Pons (tissue), 1 donor: ENCODE results near the gene IFITM1.
"Not testable (repeated sequence)": the region's sequence is repeated elsewhere in the genome, so short reads cannot be mapped to it uniquely, and the experiment has no call there.

Experiments used
- DNase-seq: peaks from one replicate; pipeline ENCODE4 v3.0.0-alpha.2; 2016; ENCODE audit warnings: low spot score

The IFITM1 gene

GRCh38 chr11:326592-326841, 12.7 kb downstream of the IFITM1 start:
- DNase-seq: no peak

DNA sequence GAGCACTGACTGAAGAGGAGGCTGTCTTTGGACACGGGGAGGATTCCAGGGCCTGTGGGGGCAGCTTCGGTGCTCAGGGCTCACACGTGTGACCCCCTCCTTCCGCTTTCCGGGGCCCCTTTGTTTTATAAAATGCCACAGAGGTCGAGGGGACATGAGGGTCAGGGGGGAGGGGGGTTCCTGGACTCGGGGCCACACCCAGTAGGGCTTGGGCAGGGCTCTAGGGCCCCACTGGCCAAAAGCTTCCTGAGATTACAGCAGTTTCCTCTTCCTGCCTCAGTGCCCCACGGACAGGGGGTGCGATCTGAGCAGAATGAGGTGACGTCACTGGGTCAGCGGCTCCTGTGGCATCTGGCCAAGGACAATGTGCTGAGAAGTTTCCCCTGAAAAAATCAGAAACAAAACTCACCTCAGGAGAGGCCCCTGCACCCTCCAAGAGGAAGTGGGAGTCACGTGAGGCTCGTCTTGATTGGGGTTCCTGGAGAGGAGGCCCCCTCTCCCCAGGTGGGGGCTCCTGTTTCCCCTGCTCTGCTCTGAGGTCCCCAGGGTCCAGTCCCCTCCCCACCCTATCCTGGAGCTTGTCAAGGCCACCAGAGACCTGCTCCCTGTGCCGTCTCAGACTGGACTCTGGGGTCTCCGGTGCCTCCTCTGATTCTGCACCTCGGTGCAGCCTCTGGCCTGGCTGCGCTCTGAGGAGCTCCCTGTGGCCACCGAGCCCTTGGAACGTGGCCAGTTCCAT, 13.2 kb downstream of the IFITM1 start:
- peak; percentile 72 for DNase-seq

DNA sequence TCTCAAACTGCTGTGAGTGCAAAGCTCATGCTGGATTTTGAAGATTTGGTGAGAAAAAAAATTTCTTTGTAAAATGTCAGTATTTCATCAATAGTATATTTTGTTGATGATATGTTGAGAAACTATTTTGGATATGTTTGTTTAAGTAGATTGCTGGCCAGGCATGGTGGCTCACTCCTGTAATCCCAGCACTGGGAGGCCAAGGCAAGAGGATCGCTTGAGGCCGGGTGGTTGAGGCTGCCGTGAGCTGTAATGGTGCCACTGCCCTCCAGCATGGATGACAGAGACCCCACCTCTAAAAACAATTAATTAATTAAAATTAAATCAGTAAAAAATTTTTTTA, 13.7 kb downstream of the IFITM1 start:
- DNase-seq: no peak

DNA sequence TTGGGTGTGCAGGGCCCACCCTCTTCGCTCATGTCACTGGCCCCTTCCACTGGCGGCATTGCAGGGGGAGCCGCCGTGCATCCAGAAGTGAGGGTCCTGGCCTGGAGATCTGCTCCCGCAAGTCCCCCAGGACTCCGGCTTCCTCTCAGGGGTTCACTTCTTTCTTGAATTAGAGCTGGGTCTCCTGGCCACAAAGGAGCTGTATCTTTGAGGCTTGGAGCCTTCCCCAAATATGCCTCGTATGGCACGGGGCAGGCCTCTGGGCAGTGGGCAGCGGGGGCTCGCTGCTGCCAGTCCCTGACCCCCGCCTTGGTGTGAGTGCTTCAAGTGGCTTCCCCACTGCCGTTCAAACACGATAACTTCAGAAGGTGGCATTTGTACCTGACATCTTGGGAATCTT, 14.2 kb downstream of the IFITM1 start:
- DNase-seq: no peak

DNA sequence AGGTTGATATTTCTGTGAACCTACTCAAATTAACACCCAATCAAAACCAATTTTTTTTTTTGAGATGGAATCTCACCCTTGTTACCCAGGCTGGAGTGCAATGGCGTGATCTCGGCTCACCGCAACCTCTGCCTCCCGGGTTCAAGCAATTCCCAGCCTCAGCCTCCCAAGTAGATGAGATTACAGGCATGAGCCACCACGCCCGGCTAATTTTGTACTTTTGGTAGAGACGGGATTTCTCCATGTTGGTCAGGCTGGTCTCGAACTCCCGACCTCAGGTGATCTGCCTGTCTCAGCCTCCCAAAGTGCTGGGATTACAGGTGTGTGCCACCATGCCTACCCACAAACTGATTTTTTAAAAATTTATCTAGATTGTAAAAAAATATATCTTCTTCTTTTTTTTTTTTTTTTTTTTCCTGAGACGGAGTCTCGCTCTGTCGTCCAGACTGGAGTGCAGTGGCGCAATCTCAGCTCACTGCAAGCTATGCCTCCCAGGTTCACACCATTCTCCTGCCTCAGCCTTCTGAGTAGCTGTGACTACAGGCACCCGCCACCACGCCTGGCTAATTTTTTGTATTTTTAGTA, 14.8 kb downstream of the IFITM1 start:
- not testable (repeated sequence) for DNase-seq

GRCh38 chr11:329886-330253, 16.0 kb downstream of the IFITM1 start:
- DNase-seq: no peak

GRCh38 chr11:330307-330693, 16.5 kb downstream of the IFITM1 start:
- DNase-seq: no peak

DNA sequence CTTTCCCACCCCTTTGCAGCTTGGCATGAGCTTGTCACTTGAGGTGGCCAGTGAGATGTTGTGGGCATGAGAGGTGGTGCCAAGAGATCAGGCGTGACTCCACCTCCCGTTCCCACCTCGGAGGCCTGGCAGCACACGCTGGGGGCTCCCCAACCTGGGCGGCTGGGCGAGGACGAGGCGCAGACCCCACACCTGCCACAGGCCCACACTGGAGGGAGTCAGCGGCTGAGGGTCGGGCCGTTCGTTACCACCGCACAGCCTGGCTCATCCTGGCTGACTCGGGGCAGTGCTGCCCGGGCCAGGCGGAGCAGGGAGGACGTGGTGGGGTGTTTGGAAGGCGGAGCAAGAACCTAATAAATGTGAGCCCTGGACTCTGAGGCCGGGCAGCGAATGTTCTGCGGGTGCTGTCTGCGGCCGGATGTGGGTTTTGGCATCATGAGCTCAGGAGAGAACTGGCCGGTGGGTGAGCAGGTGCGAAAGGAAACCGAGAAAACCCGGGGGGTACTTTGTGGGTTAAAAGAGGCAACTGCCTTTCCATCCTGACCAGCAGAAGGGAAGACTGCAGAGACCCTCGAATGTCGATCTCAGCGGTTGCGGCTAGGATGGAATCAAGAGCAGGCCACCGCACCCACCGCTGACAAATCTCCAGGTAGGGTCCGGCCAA, 17.0 kb downstream of the IFITM1 start:
- DNase-seq: no peak

DNA sequence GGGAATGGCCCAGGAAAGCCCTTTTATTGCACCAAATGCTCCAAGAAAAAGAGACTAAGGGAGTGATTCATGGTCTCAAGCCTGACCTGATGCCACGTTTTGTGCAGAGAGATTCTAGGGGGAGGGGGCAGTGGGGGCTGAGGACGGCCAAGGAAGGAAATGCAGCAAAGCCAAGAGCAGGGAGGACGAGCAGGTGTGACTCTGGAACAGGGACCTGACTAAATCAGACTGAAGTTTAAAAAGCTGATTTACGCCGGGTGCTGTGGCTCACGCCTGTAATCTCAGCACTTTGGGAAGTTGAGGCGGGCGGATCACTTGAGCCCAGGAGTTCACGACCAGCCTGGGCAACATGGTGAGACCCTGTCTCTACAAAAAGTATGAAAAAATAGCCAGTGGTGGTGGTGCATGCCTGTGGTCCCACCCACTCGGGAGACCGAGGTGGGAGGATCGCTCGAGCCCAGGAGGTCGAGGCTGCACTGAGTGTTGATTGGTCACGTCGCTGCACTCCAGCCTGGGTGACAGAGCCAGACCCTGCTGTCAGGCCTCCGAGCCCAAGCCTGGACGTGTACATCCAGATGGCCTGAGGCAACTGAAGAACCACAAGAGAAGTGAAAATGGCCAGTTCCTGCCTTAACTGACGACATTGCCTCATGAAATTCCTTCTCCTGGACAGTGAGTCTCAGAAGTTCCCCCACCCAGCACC, 17.7 kb downstream of the IFITM1 start:
- no peak for DNase-seq

DNA sequence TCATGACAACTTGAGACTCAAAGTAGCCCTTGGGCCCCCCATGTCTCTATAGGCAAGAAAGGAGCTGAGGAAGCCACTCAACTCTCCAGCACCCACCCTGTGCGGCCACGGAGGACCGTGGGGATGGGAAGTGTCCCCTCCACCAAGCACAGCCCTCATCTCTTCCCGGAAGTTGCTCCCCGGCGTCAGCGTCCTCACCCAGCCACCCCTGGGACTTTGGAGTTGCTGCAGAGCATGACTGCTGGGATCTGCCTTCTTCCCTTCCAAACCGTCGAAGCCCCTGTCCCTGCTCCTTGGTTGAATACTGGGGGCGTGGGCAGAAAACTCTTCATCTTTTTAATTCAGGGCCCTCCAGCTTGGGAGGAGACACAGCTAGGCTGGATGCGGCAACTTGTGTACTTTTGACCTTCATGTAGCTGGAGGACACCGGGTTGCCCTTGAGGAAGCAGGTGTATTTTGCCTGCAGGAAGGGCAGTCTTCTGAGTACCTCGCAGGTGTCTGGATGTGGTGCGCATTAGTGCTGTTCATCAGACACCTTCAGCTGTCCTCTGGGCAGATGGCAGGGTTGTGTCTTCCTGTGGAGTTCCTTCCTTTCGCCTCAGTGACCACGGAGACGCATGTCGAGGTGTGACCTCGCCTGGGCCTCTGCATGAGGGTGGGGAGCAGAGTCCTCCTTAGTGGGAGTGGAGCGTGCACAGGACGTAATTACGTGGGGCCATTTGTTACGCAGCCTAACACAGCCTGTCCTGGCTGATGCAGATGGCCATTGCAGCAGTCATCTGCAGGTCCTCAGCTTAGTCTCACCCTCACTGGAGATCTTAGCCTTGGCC, 19.0 kb downstream of the IFITM1 start:
- no peak for DNase-seq

GRCh38 chr11:333616-334263, 19.9 kb downstream of the IFITM1 start:
- not testable (repeated sequence) for DNase-seq

- DNase-seq: no peak
Measured at GRCh38 chr11:334264-334994, 20.6 kb downstream of the IFITM1 start.

DNA sequence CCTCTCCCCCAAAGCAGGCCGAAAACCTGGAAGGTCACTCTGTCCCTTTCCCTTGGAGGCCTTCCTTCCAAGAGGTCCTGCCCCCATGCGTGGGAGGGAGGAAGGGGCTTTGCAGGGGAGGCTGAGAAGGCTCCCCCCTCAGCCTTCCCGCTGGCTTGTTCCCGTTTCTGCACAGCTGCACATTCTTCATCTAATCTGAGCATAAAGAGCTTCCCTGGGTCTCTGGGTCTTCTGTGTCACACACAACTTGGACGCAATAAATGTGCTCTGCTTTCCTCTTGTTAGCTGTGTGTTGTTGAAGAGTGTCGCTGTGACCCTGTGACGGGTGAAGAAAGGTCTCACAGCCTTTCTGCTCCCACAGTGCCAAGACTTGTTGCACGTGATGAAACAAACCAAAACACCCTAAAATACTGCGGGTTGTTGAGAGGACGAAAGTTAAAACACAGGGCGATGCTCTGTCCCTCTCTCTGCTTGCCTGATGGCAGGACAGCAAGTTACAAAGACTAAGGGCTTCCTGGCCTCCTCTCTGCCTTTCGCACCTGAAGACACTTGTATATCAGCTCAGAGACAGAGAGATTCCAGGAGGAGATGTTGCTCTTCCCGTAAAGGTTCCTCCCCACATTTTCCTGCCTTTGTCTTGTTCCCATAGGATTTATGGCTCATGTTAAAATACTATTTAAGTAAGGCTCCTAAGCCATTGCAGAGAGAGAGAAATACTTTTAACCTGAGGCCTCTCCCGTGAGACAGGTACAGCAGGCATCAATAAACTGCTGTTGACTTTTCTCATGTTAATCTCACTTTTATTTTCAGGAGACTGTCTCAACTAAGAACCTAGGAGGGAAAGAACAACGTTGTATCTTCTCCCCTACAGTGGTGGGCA, 22.2 kb downstream of the IFITM1 start:
- DNase-seq: peak; percentile 50

DNA sequence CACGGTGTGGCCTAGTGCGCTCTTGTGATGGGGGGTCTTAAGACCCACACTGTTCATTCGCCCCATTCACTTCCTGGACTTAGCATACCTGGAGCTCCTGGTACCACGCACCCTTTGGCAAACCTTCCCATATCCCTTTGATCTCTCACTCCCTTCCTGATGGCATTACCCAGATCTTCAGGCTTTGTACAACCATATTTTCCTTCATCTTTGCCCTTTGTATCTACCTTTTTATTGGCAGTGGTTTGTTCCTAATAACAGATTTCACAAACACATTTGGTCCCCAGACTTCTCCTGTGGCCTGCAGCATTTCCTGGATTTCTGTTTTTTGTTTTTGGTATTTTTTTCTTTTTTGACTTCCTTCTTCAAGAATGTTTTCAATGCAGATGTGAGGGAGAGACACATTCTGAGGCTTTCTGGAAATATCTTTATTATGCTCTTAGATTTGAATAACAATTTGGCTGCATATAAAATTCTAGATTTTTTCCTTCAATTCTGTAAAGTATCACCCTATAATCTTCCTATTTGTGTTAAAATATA, 22.9 kb downstream of the IFITM1 start:
- no peak for DNase-seq

- DNase-seq: no peak
Measured at GRCh38 chr11:337711-338110, 23.9 kb downstream of the IFITM1 start.

DNA sequence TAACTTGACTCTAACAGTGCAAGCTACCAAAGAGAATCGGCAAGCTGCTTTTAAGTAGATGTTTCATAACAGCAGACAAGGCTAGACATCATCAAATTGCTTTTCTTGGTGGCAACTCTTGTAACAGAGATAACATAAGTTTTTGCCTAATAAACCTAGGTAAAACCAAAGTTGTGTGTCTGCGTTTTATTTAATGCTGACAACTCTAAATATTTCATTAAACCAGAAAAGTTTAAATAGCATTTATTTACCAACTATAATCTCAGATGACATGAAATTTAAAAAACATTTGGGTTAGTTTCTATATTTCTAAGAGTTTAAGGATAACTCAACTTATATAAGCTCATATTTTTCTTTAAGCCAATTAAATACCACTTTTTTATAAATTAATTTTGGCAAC, 26.1 kb downstream of the IFITM1 start:
- DNase-seq: no peak

DNA sequence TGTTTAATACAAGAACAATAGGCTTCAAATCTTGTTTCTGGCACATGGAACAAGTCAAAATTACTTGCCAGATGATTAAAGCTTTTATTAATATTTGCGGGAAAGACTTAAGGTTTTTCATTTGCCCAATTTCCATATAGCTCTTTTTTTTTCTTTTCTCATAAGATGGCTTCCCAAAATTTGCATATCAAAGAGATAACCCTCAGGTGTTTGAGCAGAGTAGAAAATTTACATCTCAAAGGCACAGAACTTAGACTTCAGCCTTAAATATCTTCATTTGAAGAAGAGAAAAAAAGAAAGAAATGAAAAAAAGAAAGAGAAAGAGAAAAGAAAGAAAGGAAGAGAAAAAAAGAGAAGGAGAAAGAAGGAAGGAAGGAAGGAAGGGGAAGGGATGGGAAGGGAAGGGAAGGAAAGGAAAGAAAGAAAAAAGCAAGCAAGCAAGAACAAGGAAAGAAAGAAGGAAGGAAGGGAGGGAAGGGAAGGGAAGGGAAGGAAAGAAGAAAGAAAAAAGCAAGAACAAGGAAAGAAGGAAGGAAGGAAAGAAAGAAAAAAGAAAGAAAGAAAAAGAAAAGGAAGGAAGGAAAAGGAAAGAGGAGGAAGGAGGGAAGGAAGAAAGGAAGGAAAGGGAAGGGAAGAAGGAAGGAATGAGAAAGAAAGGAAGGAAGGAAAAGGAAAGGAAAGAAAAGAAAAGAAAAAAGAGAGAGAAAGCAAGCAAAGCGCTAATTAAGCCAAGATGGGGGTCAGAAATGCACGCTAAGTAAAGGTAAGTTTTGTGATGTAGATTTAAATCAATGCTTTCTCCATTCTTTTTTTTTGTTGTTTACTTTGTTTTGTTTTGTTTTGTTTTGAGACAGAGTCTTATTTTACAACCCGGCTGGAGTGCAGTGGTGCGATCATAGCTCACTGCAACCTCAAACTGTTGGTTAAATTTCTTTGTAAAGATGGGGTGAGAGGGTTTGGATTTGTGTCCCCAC, 27.0 kb downstream of the IFITM1 start:
- DNase-seq: no peak

GRCh38 chr11:342328-342727, 28.5 kb downstream of the IFITM1 start:
- DNase-seq: no peak
